NOMO-1 treated with DMSO at 0.1 percent for 48 hours (cell line): ENCODE measurements around the gene FAM174B.

Source experiments
- DNase-seq: peaks from one replicate; lab custom pipeline; 2025; ENCODE audit not compliant: unreplicated experiment; lab: John Stamatoyannopoulos, UW

The FAM174B gene

GRCh38 chr15:92665100-92665555 is 9.6 kb upstream of the FAM174B start:
- DNase-seq: no peak

DNA sequence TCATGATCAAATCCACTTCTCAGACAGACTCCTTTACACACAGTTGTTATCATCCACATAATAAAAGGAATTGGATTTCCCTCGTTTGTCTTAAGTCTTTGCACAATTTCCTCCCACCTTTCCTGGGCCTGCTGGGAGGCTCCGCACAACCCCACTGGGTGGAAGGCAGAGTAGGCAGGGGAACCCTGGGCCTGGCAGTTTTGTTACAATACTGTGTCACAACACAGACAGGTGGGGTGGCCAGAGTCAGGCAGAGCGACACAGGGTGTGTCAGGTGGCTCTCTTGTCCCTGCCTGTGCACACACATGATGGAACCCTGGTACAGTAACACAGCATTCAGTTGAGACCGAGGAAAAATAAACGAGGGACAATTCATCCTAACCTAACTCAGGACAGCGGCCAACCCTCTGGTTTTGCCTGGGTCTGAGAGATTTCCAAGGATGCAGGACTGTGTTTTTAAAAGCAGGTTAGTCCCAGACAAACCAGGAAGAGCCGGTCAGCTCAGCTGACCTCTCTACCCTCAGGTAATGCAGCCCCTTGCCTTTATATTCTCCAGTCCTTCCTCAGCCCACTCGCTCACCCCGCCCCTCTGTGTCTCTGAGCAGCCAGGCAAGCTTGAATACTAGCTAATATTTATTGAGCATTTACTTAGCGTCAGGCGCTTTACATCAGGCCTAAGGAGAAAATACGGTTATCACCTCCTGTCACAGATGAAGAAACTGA is 8.8 kb upstream of the FAM174B start:
- DNase-seq: no peak

DNA sequence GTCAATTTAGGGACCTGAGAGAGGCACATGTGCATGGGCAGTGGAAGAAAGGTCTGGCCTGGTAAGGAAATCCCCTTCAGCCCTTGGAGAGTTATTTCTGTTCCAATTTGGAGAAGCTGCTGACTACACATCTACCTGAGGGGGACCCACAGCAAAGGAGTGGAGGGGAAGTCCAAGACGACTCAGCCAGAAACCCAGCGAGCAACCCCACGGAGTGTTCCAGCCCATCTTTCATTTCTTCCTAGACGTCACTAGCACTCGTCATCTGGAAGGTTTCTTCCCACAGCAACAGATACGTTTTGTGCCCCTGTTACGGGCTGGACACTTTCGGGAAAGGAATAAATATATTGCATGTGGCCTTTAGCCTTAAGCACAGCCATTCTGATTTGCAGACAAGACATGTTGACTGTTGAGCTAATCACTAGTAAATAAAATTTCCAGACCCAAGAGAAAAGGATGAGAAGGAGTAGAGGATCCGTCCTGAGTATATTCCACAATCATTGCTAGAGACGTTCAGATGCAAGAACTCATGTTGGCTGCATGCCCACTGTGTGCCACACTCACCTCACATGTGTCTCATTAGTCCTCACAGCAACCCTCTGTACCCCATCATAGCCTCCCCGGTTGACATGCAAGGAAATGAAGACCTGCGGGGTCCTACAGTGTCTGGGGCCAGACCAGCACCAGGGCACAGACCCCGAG is 7.8 kb upstream of the FAM174B start:
- DNase-seq: no peak

- no peak for DNase-seq
These were observed 7.2 kb upstream of the FAM174B start for GRCh38 chr15:92662762-92663161.

DNA sequence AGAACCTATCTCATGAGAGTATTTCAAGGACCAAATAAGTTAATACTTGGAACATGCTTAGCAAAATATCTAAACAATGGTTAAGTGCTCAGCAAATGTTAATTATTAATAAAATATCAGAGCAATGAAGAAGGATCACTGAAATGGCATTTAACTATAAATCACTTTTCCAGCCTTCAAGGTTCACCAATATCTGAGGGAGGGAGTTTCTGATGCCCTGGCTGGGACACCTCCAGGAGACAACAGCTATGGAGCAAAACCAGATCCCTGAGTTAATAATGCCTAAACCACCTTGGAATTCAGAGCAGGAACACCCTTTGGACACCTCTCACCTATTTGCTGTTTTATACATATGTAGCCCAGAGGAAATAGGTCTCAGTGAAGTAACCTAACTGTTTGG is 6.4 kb upstream of the FAM174B start:
- no peak for DNase-seq

DNA sequence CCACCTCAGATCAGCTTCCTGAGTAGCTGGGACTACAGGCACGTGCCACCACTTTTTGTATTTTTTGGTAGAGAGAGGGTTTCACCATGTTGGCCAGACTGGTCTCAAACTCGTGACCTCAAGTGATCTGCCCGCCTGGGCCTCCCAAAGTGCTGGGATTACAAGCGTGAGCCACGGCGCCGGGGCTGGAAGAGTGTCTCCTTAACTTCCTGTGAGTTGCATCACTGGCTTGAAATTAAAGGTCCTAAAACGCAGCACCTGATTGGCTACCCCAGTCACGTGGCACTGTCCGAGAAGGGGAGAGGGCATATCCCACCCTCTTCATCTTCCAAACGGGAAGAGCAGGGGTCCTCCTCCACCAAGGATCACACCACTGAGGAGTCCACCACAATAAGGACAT is 5.5 kb upstream of the FAM174B start:
- no peak for DNase-seq

GRCh38 chr15:92657486-92657885 is 1.9 kb upstream of the FAM174B start:
- no peak for DNase-seq

DNA sequence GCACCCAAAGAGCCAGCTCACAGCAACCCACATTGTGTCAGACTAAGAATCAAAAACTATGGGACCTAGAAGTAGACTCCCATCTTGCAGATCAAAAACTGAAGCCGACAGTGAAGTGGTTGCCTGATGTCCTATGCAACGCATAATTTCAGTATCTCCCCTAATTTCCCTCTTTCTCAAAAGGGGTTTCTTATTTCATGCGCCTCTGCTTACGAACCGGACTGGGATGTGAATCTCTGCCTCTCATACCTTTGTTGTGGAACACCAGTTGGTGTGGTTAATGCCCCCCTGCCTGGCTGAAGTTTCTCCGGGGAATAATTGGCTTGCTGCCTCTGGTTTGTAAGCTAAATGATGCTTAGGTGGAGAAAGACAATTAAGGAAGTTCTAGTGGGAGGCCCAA is 514 bp upstream of the FAM174B start:
- no peak for DNase-seq

DNA sequence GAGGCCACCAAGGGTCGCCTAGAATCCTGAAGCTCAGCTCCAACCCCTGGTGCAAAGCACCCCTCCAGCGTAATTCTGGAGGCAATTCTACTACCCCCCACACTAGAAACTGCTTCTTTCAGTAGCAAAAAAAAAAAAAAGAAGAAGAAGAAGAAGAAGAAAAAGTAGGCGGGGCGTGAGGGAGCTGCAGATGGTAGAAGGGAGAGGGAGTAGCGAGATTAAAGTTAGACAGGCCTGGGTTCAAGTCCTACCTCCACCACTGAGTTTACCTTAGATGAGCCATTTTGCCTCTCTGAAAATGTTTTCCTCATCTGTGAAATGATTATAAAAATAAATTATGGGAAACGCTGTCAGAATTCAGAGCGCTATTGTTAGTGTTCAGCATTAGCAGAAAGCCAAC is 913 bp downstream of the FAM174B start:
- DNase-seq: no peak

DNA sequence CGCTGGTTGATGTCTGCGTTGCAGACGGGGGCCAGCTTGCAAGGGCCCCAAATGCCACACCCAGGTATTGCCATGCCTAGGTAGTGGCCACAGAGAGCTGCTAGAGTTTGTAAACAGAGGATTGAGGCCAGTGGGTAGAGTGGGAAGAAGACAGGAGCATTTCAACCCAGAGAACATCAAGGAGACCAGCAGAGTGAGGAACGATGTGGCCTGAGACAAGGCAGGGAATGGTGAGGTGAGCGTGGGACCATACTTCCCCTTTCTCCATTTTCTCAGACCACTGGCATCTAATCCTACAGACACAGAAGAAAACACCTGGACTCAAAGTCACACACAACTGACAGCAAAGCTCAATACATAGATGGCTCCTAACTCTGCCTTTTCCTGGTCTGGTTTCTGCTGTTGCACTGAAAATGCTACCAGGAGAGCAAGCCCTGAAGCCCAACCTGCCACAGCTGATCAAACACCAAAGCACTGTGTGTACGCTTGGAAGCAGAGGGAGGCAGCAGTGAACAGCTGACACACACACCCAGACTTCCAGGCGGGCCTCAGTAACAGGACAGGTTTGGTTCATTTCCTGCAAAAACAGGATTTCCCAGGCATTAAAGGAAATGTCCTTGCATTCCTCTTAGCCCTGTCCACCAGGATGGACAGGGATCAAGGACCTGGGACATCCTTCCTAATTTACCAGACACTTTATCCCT is 1.6 kb downstream of the FAM174B start:
- DNase-seq: no peak

- DNase-seq: no peak
These were observed 2.2 kb downstream of the FAM174B start for GRCh38 chr15:92653366-92653765.

DNA sequence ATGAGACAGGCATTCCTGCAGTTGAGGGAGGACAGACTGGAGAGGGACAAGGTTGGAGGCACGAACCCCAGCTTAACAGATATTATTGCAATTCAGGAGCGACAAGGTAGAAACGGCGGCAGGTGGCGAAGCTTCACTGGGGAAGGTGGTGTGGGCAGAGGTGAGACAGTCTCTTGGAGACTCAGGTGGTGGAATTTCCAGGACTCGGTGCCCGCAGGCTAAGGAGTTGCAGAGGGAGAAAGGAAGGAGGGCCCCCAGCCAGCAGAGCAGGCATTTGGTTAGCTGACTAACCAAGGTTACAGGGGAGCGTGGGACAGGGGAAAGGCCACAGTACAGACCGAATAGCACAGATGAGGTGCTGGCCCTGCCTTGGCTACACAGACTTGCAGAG is 3.0 kb downstream of the FAM174B start:
- DNase-seq: no peak

DNA sequence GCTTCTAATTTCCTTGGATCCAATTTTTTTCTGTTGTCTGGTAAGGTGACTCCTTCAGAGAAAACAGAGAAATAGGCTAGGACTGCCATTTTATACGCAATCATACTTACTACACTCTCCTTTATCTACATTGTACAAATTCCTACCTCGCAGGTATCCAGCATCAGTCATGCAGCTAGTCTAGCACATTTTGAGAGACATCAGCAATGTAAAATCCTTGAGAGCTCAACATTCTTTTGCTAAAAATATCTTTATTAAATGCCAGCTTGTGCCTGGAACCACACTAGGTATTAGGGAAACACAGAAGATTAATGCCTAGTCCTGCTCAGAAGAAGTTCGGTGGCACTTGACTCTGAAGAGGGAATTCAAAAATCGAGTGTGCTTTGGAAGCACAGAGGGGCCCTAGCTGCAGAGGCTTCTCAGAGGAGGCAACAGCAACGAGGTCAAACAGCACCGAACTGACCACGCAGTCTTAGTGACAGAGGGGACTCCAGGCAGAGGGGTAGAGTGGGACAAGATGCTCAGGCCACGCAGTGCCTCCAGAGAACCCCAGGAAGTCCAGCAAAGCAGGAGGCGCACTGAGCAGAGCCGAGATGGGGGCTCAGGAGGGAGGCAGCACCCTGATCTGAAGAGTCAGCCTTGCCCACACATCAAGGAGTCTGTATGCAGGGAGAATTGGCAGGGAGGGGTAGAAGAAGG is 3.5 kb downstream of the FAM174B start:
- no peak for DNase-seq

- no peak for DNase-seq
These were observed 4.6 kb downstream of the FAM174B start for GRCh38 chr15:92650966-92651365.

DNA sequence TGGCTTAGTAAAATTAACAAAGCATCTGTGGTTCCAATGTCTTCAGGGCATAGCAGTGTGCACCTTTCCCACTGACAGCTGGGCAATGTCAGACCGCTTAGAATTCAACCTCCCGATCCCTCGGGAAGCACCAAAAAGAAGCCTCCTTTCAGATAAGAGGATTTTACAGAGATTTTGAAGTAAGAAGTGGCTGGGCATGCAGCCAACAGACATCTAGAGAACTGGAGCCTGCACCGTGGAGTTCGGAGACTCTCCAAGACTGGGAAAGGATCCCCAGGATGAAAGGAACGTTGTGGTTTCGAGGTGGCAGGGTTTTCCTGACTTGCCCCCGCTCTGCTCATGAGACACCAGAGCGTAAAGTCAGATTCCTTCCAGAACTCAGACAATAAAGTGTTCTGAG is 5.3 kb downstream of the FAM174B start:
- DNase-seq: no peak

- no peak for DNase-seq
These were observed 7.2 kb downstream of the FAM174B start for GRCh38 chr15:92648190-92648875.

- DNase-seq: no peak
These were observed 8.0 kb downstream of the FAM174B start for GRCh38 chr15:92647467-92648163.

- DNase-seq: no peak
These were observed 9.4 kb downstream of the FAM174B start for GRCh38 chr15:92646216-92646615.

- no peak for DNase-seq
These were observed 9.8 kb downstream of the FAM174B start for GRCh38 chr15:92645731-92646130.

GRCh38 chr15:92645051-92645631 is 10.4 kb downstream of the FAM174B start:
- DNase-seq: no peak
